GM19438 (cell line): ENCODE results near the gene P2RX5.

Experiments
- ATAC-seq: cut with Tn5 transposase; IDR thresholded peaks from one replicate; pipeline ENCODE4 v1.9.1; 2021; ENCODE audit warnings: low read depth; ENCODE audit not compliant: unreplicated experiment

The P2RX5 gene

GRCh38 chr17:3658784-3659449 is 37.0 kb downstream of the P2RX5 start:
- ATAC-seq = no peak

DNA sequence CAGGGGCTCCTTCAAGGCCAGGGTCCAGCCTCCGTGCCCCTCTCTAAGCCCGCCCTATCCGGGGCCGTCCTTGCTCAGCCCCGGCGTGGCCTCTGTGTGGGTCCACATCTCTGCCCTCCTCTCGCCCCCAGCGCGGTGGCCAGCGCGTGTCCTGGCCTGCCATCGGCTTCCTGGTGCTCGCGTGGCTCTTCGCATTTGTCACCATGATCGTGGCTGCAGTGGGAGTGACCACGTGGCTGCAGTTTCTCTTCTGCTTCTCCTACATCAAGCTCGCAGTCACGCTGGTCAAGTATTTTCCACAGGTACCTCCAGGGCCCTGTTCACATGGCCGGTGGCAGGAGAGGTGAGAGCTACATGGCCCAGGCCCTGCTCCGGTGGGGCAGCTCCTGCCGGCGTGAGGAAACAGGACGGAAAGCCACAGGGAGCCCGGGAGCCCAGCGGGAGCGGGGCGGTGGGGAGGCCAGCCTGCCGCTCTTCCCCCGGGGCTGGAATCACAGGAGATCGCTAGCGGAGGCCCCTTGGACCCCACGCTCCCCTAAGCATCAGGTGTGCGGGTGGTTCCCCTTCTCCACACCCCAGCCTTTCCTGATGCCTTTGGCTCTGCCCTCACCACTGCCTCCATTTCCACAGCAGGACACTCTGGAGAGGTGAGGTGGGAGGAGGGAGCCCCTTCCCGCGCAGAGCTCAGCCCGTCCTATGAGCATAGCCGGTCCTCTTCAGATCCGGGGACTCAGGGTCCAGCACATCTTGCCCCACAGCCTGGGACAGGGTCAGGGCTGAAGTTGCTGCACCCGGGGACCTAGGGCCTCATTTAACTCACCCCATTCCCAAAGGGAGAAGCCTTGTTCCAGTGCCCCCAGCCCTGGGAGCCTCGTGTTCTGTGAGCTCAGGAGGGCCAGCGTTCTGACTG is 37.8 kb downstream of the P2RX5 start:
- ATAC-seq = no peak

GRCh38 chr17:3657588-3657869 is 38.4 kb downstream of the P2RX5 start:
- no peak for ATAC-seq

DNA sequence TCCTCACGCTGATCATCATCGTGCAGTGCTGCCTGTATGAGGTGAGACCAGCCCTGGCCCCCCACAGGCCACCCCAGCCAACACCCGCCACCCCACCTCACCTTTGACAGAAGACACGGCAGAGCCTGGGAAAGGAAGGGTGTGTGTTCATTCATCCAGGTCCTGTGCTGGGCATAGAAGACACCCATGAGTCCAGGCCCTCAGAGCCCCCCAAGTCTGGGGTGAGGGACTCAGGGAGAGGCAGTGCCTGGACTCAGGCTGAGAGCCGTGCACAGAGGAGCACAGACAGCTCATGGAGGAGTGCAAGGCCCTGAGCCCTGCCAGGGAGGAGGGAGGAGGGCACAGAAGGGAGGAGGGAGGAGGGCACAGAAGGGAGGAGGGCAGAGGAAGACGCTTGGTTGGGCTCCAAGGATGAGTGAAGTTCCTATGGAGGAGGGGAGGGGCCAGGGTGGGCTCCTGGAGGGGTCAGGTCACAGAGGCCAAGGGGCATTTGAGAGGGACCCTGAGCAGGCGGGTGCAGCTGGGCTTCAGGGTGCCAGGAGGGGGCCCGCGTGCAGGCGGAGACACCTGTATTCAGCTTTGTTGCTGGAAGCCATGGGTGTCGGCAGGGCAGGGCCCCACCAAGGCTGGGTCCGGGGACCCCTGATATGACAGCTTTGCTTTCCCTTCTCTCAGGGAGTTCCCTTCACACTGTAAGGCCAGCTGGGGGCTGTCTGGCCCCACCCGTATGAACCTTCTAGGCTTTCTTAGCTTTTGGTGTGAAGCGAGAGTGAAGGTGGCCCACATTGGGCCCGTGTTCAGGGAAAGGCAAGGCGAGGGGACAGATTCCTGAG is 39.0 kb downstream of the P2RX5 start:
- no peak for ATAC-seq

- no peak for ATAC-seq
These were observed 39.6 kb downstream of the P2RX5 start for GRCh38 chr17:3656353-3656752.

GRCh38 chr17:3655766-3656165 is 40.2 kb downstream of the P2RX5 start:
- ATAC-seq = no peak

DNA sequence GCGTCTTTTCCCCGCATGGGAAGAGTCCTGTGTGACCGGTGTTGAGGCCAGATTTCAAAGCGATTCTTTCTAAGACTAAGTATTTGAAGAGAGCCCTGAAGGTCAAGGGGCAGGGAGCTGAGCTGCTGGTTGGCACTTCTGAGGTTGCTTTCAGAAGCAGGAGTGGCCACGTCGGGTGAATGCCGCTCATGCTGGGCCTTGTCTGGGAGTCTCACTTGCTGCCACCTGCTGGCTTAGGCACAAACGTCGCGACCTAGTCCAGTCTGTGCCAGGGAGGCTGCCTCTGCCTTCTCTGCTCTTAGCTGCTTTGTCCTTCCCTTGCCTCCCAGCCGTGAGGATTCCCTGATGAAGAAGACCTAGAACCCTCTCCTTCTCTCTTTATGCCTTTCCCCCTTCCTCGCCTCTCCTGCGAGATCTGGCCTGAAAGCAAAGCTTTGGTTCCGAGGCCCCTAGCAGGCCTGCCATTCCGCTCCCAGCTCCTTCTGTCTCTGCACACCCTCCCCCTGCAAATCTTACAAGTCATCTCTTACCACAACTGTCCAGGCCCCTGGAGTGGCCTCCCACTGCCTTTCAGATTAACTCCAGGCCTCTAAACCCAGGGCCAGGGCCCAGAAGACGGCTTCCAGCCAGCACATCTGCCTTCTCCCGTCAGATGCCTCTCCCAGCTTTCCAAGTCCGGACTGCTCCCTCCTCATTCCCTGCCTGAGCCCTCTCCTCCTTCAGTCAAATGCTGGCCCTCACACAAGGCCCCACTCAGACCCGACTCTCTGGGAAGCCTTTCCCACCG is 48.0 kb downstream of the P2RX5 start:
- ATAC-seq = no peak

DNA sequence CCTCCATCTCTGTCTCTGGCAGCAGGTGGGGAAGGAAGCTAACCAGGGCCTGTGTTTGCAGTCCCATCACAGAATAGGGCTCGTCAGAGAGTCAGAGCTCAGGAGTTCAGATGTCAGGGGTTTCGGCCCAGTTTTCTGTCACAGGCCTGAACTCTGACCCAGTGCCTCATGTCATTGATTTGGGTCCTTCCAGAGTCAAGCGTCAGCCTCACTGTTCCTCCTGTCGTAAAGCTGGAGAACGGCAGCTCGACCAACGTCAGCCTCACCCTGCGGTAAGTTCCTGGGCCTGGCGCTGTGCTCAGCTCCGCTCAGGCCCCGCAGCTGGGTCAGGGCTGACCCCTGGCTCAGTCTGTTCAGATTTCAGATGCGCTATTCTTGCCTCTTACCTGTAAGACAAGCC is 48.7 kb downstream of the P2RX5 start:
- no peak for ATAC-seq

- no peak for ATAC-seq
These were observed 50.6 kb downstream of the P2RX5 start for GRCh38 chr17:3645310-3645709.

DNA sequence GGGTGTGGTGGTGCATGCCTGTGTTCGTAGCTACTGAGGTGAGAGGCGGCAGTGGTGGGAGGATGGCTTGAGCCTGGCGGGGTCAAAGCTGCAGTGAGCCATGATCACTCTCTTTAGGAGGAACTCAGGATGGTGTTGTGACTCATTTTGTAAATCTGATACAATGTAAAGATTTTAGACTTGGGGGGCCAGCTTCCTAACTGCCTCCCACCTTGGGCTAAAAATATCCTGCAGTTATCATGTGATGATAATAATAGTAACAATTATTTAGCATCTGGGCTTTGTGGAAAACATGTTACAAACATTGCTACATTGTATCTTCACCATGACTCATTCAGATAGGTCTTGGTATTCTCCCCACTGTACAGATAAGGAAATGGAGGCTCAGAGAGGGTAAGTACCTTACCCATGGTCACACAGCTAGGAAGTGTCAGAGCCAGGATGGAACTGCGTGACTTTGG is 52.0 kb downstream of the P2RX5 start:
- ATAC-seq = no peak

- ATAC-seq = no peak
These were observed 54.1 kb downstream of the P2RX5 start for GRCh38 chr17:3641717-3642486.

DNA sequence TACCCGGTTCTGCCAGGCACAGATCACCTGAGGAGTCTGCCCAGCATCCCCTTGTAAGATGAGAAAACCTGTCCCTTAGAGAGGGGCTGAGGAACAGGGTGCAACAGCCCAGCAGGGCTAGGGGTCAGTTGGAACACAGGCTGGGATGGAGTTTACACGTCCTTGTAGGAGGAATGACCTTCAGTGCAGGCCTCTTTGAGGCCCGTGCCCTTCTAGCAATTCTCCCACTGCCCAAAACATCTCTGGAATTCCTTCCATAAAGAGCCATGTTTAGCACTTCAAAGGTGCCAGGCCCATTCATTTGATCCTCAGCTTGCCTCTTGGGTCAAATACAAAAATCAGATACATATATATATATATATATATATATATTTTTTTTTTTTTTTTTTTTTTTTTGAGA is 54.9 kb downstream of the P2RX5 start:
- no peak for ATAC-seq

- ATAC-seq = no peak
These were observed 55.9 kb downstream of the P2RX5 start for GRCh38 chr17:3639981-3640596.

GRCh38 chr17:3636908-3637373 is 59.0 kb downstream of the P2RX5 start:
- no peak for ATAC-seq

DNA sequence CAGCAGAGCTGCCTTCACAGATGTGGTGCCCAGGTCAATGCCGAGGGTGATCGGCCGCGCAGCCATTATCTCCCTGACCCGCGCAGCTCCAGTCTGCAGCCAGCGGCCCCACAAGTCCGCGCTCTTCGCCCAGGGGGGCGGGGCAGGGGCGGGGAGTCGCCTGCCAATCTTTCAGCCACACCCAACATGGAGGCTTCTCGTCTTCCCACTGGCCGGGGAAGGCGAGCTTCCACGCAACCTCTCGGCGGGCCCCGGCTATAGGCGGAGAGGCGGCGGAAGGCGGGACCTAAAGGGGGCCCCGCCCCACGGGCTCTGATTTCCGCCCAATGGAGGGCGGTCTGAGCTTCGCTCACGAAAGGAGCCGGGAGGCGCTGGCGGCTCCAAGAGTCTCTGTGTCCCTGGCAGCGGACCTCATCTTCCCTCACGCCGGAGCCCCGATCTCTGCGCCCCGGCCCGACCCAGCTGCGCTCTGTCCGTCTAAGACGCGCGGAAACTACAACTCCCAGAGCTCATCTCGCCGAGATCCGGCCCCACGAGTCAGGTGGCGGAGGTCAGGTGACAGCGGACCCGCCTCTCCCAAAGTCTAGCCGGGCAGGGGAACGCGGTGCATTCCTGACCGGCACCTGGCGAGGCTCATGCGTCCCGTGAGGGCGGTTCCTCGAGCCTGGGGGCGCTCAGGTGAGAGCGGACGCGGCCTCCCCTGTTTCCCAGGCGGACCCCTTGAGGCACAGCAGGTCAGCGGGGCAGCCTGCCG is 59.6 kb downstream of the P2RX5 start, which contains the start of the genes CTNS and SHPK:
TSS of gene CTNS (plus strand) at position 607 of the 754 bp plus-strand sequence. CDS start 3,447 bp downstream, outside the sequence.
TSS of gene SHPK (minus strand) at position 97 of the 754 bp plus-strand sequence. CDS start at position 66, 31 bp downstream.
- peak; percentile 93 for ATAC-seq

- ATAC-seq = no peak
These were observed 60.3 kb downstream of the P2RX5 start for GRCh38 chr17:3635474-3636153.

DNA sequence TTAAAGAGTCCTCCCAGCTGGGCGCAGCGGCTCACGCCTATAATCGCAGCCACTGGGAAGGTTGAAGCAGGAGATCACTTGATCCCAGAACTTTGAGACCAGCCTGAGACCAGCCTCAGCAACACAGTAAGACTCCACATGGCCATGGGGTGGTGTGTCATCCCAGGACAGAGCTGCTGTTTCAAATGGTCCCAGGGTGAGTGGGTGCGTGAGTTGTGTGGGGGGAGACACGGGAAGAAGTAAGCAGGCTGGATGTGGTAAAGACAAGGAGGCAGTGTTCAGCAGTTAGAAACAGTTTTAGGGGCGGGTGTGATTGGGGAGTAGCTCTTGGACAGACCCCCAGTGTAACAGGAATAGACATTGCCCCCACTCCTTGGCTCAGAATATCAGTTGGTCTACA is 63.7 kb downstream of the P2RX5 start:
- ATAC-seq = no peak

DNA sequence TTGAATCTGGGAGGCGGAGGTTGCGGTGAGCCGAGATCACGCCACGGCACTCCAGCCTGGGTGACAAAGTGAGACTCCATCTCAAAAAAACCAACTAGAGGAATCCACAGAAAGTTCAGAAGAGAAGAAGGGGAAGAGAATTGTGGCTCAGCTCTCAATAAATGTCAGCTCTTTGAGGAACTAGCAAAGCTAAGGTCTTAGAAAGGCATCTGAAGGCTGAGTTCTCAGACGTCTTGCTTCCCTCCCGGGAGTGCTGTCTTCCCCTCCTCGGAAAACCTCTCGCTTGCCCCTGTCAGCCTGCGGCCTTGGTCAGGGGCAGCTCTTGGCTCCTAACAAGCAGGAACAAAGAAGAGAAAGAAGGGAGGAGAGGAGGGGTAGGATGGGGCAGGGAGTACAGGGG is 65.2 kb downstream of the P2RX5 start:
- no peak for ATAC-seq
